Stimulated activated CD4-positive, alpha-beta T cell treated with anti-CD3 and anti-CD28 coated beads, Interleukin-1b, Interleukin-23, amount 100 ng/mL, for 48 hours (primary cell): ENCODE measurements around the gene ZNF334.
A peak's percentile ranks its signal among the peaks of the same experiment; 100 is the strongest.

Experiments
- DNase-seq: peaks from one replicate; pipeline ENCODE4 v3.0.0-alpha.2; 2020

Gene ZNF334

GRCh38 chr20:46484954-46485353 lies 28.4 kb downstream of the ZNF334 start:
- no peak for DNase-seq

- no peak for DNase-seq
These were observed 29.5 kb downstream of the ZNF334 start for GRCh38 chr20:46483879-46484278.

- DNase-seq = no peak
These were observed 30.5 kb downstream of the ZNF334 start for GRCh38 chr20:46482864-46483263.

- DNase-seq = no peak
These were observed 35.7 kb downstream of the ZNF334 start for GRCh38 chr20:46477640-46478039.

- DNase-seq = no peak
These were observed 36.1 kb downstream of the ZNF334 start for GRCh38 chr20:46477225-46477624.

- no peak for DNase-seq
These were observed 44.9 kb downstream of the ZNF334 start for GRCh38 chr20:46468508-46468907.

GRCh38 chr20:46464451-46464850 lies 48.9 kb downstream of the ZNF334 start:
- no peak for DNase-seq

GRCh38 chr20:46463852-46464251 lies 49.5 kb downstream of the ZNF334 start:
- no peak for DNase-seq

- DNase-seq = no peak
These were observed 51.6 kb downstream of the ZNF334 start for GRCh38 chr20:46461808-46462207.

GRCh38 chr20:46458866-46459750 lies 54.3 kb downstream of the ZNF334 start:
- DNase-seq = peak; percentile 3

- DNase-seq = no peak
These were observed 56.9 kb downstream of the ZNF334 start for GRCh38 chr20:46456255-46457028.

- no peak for DNase-seq
These were observed 57.6 kb downstream of the ZNF334 start for GRCh38 chr20:46455729-46456128.
